Stimulated activated naive CD8-positive, alpha-beta T cell treated with anti-CD3 and anti-CD28 coated beads, Interleukin-15, Interleukin-2, amounts not matched to agents 100 U/mL and 50 U/mL, for 24 hours (primary cell): ENCODE data around the gene FPR2.
A peak's percentile ranks its signal among the peaks of the same experiment; 100 is the strongest.
"Not testable (repeated sequence)": the region's sequence is repeated elsewhere in the genome, so short reads cannot be mapped to it uniquely, and the experiment has no call there.

Experiments
- ATAC-seq: fragments of 150-1000 bp; cut with Tn5 transposase; one replicate; pipeline ENCODE4 v1.10.0; 2021
- DNase-seq: peaks from one replicate; pipeline ENCODE4 v3.0.0; 2021

Gene FPR2

GRCh38 chr19:51784109-51784785, 23.3 kb downstream of the FPR2 start:
- ATAC-seq (no peak), DNase-seq (no peak)

DNA sequence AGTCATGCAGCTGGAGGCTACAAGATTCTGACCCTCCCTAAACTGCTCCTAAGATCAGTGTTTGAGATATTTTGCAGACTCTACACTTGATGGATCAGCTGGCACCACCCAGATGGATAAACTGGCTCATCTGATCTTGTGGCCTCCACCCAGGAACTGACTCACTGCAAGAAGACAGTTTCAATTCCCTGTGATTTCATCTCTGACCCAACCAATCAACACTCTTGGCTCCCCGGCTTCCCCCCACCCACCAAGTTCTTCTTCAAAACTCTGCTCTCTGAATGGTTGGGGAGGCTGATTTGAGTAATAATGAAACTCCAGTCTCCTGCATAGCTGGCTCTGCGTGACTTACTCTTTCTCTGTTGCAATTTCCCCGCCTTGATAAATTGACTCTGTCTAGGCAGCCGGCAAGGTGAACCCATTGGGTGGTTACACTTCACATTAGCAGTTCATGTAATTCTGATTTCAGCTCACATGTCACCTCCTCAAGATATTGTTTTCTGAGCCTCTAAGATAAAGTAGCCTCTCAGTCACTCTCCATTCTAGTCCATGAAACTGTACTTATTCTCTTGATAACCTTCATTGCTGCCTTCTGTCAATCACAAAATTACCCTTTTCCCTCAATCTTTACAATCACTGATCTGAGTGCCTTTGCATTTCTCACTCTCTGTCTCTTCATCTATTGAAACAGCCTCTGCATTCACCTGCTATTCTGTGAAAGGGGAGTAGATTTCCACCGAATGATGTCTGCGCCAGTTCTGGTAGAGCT, 24.1 kb downstream of the FPR2 start:
- peak; percentile 88 for ATAC-seq
- peak; percentile 44 for DNase-seq

DNA sequence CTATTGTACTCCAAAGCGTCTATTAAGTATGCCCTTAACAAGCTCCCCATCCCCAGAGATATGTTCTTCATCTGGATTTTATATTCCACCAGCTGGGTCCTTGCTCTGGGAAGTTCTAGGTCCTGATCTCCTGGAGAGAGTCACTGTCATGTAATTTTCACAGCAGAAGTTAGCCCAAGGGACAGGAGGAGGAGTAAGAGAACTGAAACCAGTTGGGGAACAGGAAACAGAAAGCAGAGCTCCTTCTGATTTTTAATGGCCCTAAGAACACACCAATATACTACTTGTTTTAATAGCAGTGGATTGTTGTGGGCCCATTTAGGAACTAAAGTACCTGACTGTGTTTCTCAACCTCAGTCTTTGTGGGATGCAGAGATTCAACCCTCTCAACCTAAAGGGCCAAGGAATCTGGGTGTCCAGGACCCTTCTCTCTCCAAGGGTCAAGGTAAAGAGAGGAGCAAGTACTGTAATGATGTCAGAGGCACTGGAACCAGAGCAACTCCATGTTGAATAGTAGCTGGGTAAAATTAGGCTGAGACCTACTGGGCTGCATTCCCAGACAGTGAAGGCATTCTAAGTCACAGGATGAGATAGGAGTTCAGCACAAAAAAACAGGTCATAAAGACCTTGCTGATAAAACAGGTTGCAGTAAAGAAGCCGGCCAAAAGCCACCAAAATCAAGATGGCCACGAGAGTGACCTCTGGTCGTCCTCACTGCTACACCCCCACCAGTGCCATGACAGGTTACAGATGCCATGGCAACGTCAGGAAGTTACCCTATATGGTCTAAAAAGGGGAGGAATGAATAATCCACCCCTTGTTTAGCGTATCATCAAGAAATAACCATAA, 25.9 kb downstream of the FPR2 start:
- ATAC-seq (no peak), DNase-seq (no peak)

- ATAC-seq (no peak), DNase-seq (no peak)
These were observed 27.0 kb downstream of the FPR2 start for GRCh38 chr19:51788029-51788428.

GRCh38 chr19:51789061-51789795, 28.2 kb downstream of the FPR2 start:
- ATAC-seq (no peak), DNase-seq (no peak)

DNA sequence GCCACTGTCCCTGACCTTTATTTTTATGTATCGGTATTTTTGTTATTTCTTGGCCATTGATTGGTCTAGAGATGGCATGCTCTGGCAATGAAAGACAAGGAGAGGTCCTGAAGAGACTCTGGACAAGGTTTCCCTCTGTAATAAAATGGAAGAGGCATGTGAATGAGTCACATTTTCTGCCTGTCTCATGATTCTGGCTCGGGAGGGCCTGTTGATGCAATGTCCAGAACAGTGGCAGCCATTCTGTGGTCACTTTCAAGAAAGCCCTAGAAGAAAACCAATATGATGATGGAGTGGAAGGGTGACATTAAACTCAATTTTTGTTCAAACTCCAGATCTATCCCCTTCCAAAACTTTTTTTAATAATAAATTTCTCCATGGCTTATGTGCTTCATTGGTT, 32.0 kb downstream of the FPR2 start:
- ATAC-seq = no peak
- no peak for DNase-seq

DNA sequence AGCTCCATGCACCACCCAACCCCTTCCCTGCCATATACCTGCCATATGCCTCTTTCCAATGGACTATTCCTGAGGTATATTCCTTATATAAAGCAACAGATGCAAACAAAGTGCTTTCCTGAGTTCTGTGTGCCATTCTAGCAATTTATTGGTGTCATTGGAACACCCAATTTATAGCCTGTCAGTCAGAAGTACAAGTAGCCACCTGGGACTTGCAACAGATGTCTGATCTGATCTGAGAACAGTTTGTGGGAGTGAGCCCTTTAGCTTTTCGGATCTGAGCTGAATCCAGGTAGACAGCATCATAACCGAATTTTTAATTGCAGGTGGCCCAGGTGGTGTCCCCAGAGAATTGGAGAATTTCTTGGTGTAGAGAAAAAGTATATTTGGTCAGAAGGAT, 33.0 kb downstream of the FPR2 start:
- DNase-seq (no peak), ATAC-seq (no peak)

- ATAC-seq (no peak), DNase-seq (no peak)
These were observed 34.0 kb downstream of the FPR2 start, which contains the start of gene FPR3 for GRCh38 chr19:51794885-51795490. FPR3 (plus strand) TSS chr19:51795157; CDS start chr19:51823749, 28,592 bp downstream.

DNA sequence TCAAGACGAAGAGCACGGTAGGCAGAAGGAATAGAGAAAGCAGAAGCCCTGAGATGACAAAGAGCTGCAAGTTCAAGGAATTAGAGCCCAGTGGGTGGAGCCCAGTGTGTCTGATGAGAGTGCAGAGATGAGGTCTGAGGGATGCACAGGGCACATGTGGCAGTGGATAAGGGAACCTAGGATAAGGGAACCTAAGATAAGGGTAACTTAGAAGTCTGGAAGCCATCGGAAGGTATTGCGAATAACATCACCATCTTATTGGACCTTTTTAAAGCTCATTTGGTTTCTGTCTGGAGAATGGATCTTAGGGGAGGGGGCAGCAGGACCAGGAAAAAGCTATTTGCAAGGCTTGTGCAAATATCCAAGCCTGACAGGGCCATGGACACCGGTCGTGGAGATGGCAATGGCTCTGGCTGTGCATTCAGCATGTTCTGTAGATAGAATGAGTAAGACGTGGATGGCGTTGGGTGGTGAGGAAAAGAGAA, 35.3 kb downstream of the FPR2 start:
- no peak for ATAC-seq
- no peak for DNase-seq

DNA sequence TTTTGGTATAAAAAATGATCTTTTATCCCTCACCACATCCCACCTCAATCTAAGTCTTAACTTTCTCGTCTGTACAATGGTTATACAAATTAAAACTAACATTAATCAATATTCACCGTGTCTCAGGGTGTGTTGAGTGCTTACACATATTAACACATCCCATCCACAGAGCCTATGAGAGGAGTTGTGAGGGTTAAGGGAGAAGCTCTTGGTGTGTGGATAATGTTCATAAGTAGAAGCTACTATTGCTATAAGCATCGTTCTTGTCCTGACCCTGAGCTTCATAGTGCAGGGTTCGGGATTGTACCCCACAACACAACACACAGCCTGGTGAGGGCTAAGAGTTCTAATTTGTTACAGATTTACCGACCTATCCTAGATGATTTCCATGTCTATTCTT, 36.5 kb downstream of the FPR2 start:
- DNase-seq = no peak
- no peak for ATAC-seq

GRCh38 chr19:51798062-51798461, 37.1 kb downstream of the FPR2 start:
- DNase-seq (no peak), ATAC-seq (no peak)

DNA sequence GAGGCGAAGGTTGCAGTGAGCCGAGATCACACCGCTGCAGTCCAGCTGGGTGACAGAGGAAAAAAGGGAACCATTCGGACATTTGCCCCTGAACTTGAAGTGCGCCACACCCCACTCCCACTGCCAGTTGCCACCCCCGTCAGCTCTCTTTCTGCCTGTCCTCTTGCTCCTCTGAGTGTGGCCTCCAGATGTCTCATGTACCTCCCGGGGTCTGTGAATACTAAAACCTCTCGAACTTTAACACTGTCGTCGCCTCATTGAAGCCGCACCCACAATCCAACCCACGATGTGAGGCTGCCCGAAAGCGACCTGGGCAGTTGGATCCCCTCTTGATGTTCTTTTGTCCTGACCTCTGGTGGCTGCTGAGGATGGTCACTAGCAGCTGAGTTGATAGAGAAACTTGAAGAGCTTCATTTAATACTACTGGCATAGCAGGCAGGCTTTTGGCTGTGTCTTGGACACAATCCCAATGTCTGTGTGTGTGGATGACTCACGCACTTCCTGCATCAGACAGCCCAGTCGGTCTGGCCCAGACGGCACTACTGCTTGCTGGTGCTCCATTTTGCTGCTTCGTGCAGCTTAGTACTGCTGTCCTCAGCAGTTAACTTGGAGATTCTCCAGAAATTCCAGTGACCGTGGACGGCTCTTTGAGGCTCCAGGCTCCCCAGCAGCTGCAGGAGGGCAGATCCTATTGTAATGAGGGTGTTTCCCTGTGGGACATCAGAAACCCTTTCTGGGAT, 38.2 kb downstream of the FPR2 start:
- ATAC-seq (no peak), DNase-seq (no peak)

DNA sequence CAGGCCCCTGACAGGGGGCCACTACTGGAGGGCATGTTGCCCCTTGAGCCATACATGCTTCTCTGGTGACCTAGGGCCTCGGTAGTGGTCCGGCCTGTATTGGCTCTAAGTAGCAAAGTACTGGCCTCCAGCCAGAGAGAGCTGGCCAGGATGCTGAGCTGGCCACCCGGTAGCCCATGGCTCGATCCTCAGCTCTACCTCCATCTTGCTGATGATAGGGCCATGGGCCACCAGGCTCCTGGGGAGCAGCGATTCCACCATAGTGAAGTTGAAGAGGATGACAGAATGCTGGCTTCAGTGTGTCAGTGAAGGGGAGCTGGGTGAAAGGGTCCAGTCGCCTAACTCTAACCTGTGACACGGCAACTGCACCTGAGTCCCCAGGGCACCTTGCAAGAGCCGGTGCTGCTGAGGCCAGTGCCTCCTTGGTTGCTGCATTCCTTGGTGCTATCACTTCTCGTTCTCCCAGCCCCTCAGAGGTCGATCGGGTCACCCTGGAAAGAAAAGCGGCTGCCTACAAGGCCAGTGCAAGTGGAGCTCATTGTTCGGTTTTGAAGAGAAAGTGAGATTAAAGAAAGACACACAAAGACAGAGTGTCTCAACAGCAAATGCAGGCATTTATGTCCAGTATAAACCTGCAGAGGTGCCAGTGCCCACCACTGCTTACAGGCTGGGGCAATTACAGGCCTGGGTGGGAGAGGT, 38.9 kb downstream of the FPR2 start:
- ATAC-seq = no peak

DNA sequence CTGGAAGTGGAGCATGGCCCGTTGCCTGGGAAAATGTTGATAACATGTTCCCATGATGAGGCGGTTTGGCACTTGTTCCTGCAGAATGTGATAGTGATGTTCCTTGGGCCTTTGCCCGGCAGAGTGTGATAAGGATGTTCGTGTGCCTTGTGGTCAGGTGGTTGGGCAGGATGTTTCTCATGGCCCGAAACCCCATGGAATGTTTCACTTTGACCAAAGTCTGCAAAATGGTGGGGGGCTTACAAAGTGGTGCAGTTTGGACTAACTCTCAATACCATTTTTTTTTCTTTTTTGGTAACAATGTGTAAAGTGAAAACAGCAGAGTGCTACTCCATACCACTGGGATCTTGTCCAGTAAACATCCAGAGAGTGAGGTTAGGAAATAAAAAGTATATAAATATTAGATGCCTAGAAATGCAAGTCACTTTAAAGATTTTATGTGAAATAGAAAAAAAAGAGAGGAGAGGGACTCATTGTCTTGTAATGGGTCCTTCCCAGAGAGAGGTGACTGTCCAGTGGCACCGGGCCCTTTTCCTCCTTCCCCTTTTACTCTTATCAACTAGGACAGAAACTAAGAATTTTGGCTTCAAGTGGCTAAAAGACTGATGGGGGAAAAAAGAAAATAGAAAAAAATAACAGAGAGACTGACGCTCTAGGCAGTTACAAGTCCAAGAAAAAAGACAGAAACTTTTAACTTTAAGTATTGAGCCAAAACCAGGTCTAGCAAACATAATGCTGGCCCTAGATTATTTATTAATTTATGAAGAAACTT, 39.7 kb downstream of the FPR2 start:
- no peak for ATAC-seq
- no peak for DNase-seq

More for the DNA sequence above, 38.9 kb downstream of the FPR2 start:
- DNase-seq = no peak

GRCh38 chr19:51802775-51803174, 41.8 kb downstream of the FPR2 start:
- no peak for ATAC-seq
- no peak for DNase-seq

GRCh38 chr19:51803519-51803918, 42.5 kb downstream of the FPR2 start:
- DNase-seq = no peak

DNA sequence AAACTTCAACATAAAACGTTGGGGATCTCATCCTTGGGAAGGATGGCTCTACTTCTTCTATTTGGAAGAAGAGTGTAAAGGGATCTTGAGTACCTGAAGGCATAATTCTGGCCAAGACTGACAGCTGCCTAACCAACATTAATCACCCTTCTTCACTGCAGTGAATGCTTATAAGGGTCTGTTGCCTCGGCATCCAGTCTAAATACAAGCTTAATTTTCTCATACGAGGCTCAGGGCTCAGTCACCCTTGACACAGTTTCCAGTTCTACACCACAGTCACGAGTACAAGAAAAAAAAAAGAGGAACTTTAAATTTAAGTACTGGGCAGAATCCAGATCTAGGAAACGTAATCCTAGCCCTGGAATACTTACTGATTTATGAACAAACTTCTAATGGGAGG, 43.0 kb downstream of the FPR2 start:
- ATAC-seq (no peak), DNase-seq (no peak)

More at GRCh38 chr19:51803519-51803918, 42.5 kb downstream of the FPR2 start:
- no peak for ATAC-seq

- DNase-seq, ATAC-seq: not testable (repeated sequence)
These were observed 43.8 kb downstream of the FPR2 start for GRCh38 chr19:51804789-51805188.

DNA sequence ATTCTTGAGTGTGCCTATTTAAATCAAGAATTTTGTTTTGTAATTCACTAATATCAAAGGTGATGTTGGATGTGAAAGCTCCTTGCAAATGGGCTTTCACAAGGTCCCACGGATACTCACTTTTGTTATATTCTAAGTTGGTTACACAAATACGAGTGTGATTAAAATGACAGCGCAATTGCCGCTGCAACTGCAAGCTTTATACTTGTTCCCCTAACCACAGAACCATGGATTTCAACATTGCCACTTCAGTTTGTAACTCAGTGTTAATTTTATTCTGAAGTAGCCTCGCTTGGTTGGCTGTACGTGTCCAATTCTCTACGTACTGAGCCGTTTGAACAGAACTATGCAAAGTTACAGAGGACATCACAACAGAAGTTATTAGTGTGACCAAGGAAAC, 44.4 kb downstream of the FPR2 start:
- not testable (repeated sequence) for ATAC-seq, DNase-seq
